Effector CD4-positive, alpha-beta T cell (primary cell): ENCODE data around the gene TRPT1.

ENCODE experiments used
- DNase-seq: peaks from one replicate; pipeline ENCODE4 v3.0.0-alpha.2; 2020
- total RNA-seq: gene quantifications from one replicate; lab custom pipeline; 2026; lab: John Stamatoyannopoulos, UW

Gene TRPT1, protein sequence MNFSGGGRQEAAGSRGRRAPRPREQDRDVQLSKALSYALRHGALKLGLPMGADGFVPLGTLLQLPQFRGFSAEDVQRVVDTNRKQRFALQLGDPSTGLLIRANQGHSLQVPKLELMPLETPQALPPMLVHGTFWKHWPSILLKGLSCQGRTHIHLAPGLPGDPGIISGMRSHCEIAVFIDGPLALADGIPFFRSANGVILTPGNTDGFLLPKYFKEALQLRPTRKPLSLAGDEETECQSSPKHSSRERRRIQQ
- total RNA-seq, result 14.3 reads per million, percentile 39 among the genes with 10 or more reads in this experiment

DNA sequence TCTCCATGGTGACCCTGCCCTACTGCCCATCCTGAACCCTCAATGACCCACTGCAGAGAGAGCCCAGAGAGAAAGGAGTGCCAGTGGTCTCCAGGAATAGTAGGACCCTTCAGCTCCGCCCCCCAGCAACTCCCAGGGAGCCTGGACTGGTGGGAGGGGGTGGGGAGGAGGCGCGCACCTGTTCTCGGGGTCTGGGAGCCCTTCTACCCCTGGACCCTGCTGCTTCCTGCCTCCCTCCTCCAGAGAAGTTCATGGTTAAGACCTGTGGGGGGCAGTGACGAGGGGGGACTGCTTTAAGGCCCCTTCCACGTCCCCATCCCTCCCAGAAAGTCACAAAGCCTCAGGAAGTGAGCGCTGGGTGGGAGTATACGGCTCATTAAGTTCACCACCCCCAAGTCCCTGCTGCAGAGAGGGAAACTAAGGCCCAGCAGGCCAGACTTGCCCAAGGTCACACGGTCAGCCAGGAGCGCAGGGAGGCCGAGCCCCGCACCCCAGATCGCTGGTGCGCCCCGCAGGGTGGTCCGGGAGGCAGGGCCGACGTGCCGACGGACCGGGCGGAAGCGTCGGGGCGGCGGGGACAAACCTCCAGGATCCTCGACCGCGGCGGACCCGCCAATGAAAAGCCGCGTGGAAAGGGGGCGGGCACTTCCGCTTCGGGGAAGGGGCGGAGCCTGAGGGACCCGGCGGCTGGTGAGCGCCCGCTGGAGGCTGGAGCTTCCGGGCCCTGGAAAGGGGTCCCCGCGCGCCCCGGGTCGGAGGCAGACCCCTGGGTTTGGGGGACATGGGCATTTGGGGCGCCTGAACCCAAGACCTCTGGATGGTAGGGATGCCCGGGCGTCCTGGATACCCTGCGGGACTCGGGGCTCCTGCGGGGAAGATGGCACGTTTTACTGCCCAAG lies at the start of gene TRPT1, which contains the start of gene NUDT22:
Gene TRPT1 (minus strand): TSS at position 579 of the 899 bp plus-strand sequence. CDS start 326 bp downstream, at position 253.
Gene NUDT22 (plus strand): TSS at position 667 of the 899 bp plus-strand sequence. CDS start 379 bp downstream, outside the sequence.
- peak; percentile 87 for DNase-seq

DNA sequence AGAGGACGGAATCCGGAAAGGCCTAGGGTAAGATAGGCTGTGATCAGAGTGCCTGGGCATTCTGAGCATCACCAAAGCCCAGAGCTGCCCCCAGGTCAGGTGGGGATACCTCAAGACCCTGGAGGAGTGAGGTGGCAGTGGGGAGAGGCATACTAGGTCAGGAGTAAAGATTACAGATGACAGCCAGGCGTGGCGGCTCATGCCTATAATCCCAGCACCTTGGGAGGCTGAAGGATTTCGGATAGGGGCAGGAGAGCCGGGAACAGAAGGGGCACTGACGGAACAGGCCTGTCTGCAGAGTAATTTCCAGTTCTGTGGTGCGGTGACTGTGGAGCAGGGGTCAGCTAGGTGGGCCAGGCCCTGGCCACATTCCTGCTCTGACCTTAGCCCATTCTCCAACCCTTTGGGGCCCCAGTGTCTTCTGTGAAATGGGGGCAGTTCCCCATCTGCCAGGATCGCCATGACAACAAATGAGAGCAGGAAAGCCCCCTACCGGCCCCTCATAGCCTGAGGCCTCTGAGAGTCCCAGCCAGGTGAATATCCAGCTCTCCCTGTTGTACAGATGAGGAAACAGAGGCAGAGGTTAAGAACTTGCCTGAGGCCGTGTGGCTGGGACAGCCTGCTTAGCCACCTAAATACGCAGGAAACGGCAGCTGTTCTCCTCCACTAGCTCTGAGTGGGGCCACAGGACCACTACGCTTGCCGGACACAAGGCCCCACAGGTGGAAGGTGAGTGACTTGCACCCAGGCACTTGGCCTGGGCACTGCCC lies 49.2 kb upstream of the TRPT1 start:
- no peak for DNase-seq

DNA sequence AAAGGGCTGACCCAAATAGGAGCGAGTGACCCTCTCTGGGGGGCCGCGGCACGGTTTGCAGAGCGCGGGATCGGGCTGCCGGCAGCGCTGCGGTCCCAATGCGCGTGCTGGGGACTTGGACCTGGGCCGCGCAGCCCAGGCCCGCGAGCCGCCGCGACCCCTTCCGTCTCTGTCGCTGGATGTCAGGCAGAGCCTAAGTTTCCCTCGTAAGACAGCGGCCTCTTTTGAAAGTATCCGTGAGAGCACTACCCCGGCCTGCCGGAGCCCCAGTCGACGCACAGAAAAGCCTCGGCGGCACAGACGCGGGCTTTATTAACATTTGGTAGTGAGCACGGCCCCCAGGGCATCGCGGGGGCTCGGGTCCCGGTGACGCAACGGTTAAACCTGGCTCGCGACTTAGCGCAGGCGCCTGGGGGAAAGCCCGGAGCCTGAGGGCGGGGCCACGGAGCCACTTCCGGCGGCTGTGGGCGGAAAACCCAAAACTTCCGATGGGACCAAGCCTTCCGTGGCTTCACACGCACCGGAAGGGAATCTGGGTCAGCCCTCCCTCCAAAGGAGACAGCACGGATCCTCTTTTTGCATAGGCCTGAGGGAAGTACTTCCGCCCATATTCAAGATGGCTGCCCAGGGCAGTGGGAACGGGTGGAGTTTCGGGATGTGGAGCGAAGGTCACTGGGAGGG lies 43.7 kb upstream of the TRPT1 start:
- peak; percentile 96 for DNase-seq

DNA sequence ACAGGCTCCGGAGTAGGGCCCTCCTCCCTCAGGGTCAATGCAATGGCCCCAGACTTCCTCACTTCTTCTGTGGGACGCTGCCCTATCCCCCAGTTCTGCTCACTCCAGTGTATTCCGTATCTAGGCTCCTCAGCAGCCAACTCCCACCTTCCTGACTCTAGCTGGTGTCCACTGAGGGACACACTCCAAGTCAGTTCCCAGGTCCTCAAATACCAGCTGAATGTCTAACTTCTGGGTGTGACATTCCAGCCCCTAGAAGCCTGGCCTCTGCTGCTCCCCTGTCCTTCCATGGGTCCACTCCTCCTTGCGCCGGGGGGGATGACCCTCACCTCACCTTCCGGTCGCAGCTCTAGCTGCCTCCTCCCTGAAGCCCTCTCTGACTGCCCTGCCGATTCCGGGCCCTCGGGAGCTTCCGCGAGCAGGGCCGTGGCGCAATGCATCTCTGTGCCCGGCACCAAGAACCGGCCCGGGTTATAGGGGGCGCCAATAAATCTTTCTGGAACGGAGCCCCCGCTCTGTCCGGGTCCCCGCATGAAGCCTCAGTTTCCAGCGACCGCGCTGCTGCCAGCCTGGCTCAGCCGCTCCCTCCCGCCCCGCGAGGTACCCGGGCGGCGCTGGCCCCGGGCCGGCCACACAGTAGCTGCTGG lies 43.0 kb upstream of the TRPT1 start:
- no peak for DNase-seq

DNA sequence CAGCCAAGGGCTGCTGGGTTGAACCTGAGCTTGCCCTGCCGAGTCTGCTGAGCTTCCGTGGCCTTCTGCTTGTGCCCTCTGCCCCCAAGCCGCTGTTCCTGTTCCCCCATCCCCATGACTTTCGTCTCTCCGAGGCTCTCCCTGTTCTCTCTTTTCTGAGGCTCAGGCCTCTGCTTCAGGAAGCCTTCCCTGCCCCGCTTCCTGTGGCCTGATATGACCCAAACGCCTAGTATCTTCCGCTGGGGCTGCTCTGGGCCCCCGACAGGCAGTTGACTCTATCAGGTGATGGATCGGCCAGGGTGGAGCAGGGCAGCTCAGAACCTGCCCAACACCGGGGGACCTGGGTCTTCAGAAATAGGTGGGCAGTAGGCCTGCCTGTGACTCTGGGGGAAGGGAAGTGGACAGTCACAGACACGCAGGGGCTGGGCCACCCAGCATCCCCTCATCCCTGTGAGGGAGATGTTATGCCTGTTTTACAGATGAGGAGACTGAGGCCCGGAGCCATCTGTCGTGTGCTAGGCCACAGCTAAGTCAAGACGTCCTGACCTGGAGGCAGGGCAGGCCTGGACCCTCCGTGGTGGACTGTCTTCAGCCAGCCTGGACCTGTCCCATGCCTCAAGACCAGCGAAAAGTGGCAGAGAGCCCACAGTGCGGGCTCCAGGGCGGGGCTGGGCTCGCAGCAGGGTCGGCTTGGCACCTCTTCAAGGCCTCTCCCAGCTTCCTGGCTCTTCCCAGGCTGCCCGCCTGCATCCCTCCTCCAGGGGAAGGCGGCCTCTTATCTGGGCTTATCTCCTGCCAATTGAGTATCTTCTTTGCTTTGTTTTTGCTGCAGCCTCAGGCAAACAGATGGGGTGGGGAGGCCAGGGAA lies 42.3 kb upstream of the TRPT1 start:
- no peak for DNase-seq

DNA sequence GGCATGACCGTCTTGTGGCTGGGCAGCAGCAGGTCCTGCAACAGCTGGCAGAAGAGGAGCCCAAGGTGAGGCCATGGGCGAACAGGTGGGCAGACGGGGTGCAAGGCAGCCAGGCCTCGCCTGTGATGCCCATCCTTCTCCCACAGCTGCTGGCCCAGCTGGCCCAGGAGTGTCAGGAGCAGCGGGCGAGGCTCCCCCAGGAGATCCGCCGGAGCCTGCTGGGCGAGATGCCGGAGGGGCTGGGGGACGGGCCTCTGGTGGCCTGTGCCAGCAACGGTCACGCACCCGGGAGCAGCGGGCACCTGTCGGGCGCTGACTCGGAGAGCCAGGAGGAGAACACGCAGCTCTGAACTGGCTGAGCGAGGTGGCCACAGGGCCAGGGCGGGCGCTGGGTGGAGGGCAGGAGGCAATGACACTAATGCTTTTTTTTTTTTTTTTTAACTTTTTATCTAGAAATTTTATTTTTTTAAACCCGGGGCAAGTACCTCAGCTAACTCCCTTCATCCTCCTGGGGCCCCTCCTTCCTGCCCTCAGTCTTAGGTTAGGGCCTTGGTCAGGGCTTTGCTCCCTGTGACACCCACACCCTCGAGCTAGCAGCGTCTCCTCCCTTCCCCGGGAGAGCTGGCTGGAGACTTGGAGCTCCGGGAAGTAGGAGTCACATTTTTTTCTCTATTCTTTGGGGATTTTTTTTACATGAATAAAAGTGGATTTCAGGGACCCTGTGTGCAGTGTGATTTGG lies 41.4 kb upstream of the TRPT1 start:
- DNase-seq, result no peak

DNA sequence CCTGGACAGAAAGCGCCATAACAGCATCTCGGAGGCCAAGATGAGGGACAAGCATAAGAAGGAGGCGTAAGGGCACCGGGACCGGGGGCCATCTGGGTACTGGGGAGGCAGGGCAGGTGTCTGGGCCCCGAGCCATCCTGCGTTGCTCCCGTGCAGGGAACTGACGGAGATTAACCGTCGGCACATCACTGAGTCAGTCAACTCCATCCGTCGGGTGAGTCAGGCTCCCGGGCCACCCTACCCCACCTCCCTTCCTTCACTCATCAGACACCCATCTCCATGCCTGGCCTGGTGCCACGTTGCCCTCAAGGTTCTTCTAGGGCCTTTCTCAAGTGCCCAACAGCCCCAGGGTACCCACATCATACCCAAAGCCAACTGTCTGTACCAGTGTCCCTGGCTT lies 40.4 kb upstream of the TRPT1 start:
- DNase-seq, result no peak

DNA sequence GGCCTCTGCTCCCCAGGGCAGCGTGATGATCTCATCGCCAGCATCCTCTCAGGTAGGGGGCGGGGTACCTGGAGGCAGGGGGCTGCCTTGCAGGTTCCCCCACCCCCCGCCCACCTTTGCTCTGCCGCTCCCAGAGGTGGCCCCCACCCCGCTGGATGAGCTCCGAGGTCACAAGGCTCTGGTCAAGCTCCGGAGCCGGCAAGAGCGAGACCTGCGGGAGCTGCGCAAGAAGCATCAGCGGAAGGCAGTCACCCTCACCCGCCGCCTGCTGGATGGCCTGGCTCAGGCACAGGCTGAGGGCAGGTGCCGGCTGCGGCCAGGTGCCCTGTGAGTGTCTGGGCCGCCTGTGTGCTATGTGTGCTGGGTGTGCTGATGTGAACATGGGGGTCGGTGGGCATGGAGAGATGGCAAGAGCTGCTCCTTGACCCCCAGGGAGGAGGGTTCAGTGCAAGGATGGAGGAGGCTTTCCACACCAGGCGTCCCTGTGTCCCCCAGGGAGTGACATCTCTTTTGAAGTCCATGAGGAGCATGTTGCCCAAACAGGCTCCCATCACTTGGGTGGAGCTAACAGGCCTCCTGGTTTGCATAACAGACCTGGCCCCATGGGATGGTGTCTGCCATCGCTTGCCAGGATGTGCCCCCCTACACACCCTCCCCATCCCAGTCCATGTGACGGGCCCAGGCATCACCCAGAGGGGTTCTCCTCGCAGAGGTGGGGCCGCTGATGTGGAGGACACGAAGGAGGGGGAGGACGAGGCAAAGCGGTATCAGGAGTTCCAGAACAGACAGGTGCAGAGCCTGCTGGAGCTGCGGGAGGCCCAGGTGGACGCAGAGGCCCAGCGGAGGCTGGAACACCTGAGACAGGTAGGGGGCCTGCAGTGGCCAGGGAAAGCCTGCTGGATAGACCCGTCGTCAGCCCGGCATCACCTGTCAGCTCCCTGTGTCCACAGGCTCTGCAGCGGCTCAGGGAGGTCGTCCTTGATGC lies 39.5 kb upstream of the TRPT1 start:
- no peak for DNase-seq

DNA sequence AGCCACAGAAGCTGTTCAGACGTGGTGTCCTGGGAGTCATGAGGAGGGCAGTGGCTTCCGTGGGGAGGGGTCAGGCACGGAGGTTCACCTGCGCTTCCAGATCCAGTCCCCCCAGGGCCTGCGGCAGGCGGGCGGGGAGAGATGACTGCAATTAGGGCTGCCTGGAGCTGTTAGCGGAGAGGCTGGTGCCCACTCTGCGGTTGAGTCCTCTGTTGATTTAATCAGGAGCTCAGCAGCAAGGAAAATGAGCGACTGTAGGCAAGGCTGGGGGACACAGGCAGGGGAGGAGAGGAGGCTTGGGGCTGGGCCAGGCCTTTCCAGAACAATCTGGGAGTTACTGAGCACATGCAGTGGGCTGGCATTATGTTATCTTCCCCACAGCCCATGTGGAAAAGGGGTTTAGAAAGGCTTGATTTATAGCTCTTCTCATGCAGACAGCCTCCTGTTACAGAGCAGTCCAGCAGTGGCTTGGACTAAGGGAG lies 38.4 kb upstream of the TRPT1 start:
- no peak for DNase-seq

DNA sequence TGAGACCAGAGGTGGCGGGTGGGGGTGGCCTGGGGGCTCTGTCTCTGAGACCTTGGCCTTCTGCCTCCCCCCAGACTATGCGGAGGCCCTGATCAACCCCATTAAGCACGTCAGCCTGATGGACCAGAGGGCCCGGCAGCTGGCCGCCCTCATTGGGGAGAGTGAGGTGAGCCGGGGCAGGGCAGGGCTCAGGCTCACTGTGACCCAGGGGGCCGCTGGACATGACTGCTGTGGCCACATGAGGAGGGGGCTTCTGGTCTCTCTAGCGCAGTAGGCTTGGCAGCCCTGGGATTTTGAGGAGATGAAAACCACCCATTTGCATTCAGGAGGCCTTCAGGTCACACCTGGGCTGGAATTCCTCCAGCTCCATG lies 37.9 kb upstream of the TRPT1 start:
- DNase-seq, result no peak

DNA sequence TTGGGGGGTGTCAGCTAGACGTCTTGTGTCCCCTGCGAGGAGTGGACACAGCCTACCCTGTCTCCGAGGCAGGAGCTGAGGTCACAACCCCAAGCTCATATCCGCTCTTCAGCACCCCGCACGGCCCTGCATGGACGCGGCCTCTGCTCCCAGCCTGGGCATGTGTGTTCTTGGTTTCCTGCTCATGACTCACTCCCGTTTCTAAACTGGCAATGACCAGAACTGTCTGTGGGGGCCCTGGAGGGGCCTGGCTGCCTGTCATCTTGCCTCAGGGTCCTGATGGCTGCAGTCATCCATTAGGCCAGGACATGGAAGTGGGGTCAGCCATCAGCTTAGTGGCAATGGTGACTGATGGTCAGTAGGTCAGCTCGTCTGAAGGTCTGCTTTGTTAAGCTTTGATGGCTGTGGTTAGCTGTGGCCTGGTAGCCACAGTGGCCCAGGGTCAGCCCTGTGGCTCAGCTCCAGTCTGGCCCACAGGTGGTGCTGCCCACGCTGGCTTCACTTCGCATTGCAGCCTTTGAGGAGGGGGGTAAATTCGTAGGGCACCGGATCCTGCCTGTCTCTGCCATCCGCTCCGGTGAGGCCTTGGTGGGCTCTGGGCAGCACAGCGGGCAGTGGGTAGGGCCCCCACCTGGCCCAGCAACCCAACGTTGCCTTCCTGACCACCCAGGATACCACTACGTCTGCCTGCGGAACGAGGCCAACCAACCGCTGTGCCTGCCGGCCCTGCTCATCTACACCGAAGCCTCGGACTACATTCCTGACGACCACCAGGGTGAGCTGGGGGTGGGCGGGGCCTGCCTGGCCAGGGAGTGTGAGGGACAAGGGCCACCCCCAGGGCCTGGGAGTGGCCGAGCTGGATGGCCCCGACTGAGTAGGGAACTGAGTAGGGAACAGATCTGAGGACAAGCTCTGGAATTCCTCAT lies 37.3 kb upstream of the TRPT1 start:
- no peak for DNase-seq

DNA sequence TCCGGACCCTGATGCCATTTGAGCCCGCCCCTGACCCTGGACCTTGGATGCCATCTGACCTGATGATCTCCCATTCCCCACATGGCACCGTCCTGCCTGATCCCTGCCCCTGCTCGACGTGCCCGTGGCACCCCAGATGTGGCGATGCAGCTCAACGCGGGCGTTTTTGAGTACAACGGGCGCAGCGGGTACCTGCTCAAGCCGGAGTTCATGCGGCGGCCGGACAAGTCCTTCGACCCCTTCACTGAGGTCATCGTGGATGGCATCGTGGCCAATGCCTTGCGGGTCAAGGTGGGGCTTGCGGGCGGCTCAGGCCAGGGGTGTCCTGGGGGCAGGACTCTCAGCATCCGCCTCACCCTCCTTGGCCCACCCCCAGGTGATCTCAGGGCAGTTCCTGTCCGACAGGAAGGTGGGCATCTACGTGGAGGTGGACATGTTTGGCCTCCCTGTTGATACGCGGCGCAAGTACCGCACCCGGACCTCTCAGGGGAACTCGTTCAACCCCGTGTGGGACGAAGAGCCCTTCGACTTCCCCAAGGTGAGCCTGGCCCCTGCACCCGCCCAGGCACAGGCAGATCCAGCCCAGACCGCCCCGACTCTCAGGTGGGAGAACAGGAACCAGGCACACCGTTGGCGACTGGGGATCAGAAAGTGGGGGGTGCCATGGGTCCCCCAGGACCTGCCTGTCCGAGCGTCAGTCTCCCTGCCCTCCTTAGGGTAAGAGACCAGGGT lies 36.5 kb upstream of the TRPT1 start:
- no peak for DNase-seq

DNA sequence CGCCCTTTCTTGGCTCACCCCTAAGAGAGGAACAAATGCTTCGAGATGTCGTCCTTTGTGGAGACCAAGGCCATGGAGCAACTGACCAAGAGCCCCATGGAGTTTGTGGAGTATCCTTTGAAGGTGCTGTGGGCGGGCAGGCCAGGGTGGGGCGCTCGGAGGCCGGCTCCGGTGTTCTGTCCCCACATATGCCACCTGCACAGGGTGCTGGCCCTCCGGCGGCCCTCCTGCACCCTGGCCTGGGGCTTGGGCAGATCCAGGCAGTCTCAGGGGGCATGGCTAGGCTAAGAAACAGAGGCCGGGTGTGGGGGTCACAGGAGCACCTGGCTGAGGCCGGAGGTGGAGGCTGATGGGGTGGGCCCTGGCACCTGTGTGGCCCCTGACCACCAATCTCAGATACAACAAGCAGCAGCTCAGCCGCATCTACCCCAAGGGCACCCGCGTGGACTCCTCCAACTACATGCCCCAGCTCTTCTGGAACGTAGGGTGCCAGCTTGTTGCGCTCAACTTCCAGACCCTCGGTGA lies 35.6 kb upstream of the TRPT1 start:
- no peak for DNase-seq

DNA sequence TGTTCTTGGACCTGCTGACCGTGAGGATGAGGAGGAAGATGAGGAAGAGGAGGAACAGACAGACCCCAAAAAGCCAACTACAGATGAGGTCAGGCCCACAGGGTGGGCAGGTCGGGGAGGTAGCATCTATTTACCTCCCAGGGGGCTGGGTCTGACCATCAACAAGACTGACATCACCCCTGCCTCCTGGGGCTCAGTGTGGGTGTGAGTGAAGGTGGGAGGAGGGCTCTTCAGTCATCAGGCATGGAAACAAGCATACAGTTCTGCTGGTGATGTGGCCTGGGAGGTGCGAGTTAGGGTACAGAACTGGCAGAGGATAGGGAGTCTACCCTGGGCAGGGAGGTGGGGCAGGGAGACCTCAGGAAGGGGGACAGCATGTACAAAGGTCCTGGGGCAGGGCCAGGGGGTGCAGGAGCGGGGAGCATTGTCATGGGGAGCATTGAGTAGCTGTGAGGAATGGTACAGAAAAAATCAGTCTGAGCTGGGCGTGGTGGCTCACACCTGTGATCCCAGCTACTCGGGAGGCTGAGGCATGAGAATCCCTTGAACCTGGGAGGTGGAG lies 34.2 kb upstream of the TRPT1 start:
- no peak for DNase-seq

DNA sequence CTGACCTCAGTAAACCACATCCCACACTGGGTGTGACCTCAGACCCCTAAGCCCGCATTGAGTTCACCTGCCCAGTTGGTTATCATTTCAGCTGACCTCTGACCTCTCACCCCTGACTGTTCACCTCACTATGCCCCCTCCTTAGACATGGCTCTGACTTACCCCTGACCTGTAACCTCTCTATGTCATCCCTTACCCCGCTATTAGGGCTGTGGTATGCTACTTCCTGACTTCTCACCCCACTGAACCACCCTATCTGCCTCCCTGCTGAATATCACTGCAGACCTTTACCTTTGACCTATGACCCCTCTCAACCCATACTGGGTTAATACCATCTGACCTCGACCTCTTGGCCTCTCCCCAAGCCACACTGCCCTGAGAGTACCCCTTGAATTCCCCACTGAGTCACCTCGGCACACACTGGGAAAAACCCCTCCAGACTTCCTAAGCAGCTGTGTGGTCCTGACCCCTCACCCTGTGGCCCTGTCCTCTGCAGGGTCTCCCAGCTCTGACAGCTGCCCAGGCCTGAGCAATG lies 33.6 kb upstream of the TRPT1 start:
- no peak for DNase-seq

DNA sequence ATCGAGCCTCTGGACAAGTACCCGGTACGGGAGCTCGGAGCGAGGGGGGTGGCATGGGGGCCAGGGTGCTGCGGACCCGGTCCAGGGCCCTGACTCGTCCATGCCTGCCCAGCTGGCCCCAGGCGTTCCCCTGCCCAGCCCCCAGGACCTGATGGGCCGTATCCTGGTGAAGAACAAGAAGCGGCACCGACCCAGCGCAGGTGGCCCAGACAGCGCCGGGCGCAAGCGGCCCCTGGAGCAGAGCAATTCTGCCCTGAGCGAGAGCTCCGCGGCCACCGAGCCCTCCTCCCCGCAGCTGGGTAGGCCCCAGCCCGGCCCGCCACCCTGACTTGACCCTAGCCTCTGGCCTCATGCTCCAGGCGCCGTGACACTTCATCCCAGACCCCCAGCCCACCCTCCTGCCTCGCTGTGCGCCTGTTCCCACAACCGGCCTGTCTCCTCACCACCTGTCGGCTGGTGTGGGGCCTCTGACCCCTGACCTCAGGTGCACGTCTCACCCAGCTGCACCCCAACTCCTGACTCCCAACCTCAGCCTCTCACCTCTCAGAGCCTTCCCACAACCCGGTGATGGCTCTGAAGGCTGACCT lies 33.1 kb upstream of the TRPT1 start:
- DNase-seq, result no peak
